Heart left ventricle (tissue), 13 donors: ENCODE measurements around the gene BLM.

Source experiments
- POLR2A ChIP-seq, 2 donors: fragments of 450-650 bp; IDR thresholded peaks; one replicate each; pipeline ENCODE4 v1.6.1; 2017; ENCODE audit warnings: antibody characterized with exemption in 2 of 2, mild to moderate bottlenecking in 2 of 2, moderate library complexity in 2 of 2
- TF ChIP-seq, protein P1 (sequence below), 12 donors: fragments of 200-600 bp; sonication (generic) in 4 of 12; IDR thresholded peaks; one replicate each; pipeline versions ENCODE4 v1.5.0 to v1.8.0; 2018 to 2022; ENCODE audit warnings: antibody characterized with exemption in 12 of 12, mild to moderate bottlenecking in 5 of 12
- donor health status: ischemic (EF 13 %, LVEDD 7.1; RV severe dilation, severe dysfunction).
- donor health status: DM: no; HTN: yes; CAD: no.
- donor health status: DM: no; HTN: no; CAD: no.
- donor health status: ischemic (EF 25% LVEDD 6.9; RV normal size, moderate dysfunction).
- donor health status: ischemic (EF 25% LVEDD 5.7; RV mildly dilated, moderate dysfunction).
- donor health status: ischemic (EF 35%, LVEDD 5.7; RV mildly dilated, moderate dysfunction).
- donor health status: nonischemic (EF 11% LVEDD 7.7; RV severe dilation, severe dysfunction).
- donor health status: DM: yes; HTN: yes; CAD: no.
- donor health status: PGD.
- donor health status: ischemic (EF 29% LVEDD 5.4; RV normal size, mild dysfunction).
- donor health status: nonischemic (EF 23%, LVEDD 6.1; RV moderate dilation, normal function).

DNA sequence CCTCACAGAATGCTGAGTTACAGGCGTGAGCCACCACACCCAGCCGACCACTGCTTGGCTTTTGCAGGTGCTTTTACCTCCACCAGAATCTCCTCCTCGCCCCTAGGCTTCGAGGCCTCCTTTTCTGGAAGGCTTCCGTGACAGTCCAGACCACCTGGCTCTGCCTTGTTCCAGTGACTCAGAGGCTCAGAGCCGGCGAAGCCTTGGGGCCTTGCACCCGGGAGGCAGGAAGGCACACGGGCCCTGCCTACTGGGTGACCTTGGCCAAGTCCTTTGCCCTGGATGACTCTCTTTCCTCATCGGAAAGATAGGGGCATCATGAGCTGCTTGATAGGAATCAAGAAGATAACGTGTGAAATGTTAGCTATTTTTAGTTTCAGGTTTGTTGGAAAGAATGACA lies 119.9 kb downstream of the BLM start:
- TF ChIP-seq, protein P1, sequence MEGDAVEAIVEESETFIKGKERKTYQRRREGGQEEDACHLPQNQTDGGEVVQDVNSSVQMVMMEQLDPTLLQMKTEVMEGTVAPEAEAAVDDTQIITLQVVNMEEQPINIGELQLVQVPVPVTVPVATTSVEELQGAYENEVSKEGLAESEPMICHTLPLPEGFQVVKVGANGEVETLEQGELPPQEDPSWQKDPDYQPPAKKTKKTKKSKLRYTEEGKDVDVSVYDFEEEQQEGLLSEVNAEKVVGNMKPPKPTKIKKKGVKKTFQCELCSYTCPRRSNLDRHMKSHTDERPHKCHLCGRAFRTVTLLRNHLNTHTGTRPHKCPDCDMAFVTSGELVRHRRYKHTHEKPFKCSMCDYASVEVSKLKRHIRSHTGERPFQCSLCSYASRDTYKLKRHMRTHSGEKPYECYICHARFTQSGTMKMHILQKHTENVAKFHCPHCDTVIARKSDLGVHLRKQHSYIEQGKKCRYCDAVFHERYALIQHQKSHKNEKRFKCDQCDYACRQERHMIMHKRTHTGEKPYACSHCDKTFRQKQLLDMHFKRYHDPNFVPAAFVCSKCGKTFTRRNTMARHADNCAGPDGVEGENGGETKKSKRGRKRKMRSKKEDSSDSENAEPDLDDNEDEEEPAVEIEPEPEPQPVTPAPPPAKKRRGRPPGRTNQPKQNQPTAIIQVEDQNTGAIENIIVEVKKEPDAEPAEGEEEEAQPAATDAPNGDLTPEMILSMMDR (IDR thresholded peaks at IDR 0.05): no peak
- no peak for TF ChIP-seq POLR2A (IDR thresholded peaks at IDR 0.05)
